H4 (cell line): Measurements from ENCODE around the gene LSM7. TPM values are rescaled to one million over a fixed set of nuclear protein-coding genes. Genes with fewer than 3 reads are reported as not detected.

Experiments used
- DNase-seq: peaks from one replicate; pipeline ENCODE4 v3.0.0-alpha.2; 2015; ENCODE audit warnings: low spot score
- total RNA-seq: library from RNA; depleted of rRNA; stranded (reverse); fragments of >200 nt; shearing (Covaris generic); gene quantifications from 2 replicates; pipeline ENCODE4 v1.2.3, GENCODE V29; 2014; rRNA removed

The LSM7 gene
- total RNA-seq, 1 experiment from 2014 or later: 259 TPM

DNA sequence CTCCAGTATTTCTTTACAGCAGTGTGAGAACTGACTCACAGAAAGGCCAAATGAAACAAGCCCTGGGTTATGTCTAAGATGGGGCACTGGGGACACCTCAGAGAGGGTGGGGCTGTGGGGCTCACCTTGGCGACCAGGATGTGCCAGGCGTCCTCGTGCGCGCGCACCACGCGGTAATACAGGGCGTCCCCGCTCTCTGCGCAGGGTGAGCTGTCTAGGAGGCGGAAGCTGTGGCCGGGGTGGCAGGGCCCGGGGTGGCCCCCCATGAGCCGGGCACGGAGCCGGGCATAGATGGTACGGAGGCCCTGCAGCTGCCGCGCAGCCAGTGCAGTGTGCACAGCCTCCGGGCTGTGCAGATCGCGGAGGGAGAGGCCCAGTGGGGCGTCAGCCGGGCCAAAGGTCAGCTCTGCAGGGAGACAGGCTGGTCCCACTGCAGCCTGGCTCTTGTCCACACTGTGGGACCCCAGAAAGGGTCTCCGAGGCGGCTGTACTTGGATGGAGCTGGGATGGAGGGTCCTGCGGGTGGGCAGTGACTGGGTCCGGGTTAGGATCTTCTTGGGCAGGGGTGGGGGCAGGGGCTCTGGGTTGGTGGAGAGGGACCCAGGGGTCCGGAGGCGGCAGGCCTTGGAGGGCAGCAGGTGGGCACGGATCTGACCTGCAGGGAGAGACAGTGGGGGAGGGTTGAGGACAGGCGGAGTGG is 49.8 kb downstream of the LSM7 start:
- no peak for DNase-seq

GRCh38 chr19:2277138-2277537 is 51.2 kb downstream of the LSM7 start:
- no peak for DNase-seq

GRCh38 chr19:2276429-2276986 is 51.9 kb downstream of the LSM7 start:
- no peak for DNase-seq

GRCh38 chr19:2275588-2276428 is 52.6 kb downstream of the LSM7 start:
- no peak for DNase-seq

- DNase-seq: peak; percentile 52
These were observed 53.4 kb downstream of the LSM7 start for GRCh38 chr19:2274931-2275535.

- no peak for DNase-seq
These were observed 54.1 kb downstream of the LSM7 start for GRCh38 chr19:2274185-2274711.

DNA sequence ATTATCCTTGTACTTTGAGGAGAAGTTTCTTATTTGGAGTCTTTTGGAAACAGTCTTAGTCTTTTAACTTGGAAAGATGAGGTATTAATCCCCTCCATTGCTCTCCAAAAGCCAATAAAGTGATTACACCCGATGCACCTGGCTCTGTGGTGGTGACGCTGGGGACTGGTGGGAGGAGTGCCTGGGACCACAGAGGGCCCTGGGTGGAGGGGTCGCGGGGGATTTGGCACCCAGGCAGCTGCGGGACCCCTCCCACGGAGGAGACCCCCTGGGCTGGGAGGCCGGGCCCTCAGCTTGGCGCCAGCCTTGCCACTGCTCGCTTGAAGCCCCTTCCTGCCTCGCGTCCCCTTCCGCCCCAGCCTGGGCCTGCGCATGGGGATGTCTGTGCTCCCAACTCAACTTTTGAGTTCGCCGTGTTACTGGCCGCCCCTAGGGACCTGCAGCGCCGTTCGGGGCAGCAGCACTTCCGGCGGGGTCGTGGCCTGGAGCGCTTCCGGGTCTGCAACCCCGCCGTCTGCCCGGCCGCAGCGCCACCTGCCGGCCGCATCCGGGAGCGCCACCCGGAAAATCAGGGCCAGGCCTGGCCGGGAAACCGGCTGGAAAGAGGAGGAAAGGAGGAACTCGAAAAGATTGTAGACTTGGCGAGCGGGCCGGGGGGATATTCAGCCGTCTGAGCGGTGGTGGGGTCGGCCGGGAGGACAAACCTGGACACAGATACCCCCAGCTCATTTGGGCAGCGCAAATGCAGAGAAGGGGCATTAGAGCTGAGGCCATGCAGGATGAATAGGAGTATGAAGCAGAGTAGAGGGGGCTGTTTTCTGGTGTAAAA is 54.8 kb downstream of the LSM7 start:
- peak; percentile 64 for DNase-seq

Other genes starting within 250 kb of the LSM7 start
- 3.8 and 9.0 TPM in 2 replicates for gene MOB3A, start 232.3 kb downstream of the LSM7 start, total RNA-seq
- 1.3 and 4.2 TPM in 2 replicates for gene IZUMO4, start 231.7 kb downstream of the LSM7 start, total RNA-seq
- gene AP3D1, start 177.0 kb downstream of the LSM7 start, total RNA-seq: 51.0 and 60.4 TPM in 2 replicates
- 1.5 and 6.8 TPM in 2 replicates for gene DOT1L, start 164.7 kb downstream of the LSM7 start, total RNA-seq
- 45.1 and 50.8 TPM in 2 replicates for gene PLEKHJ1, start 92.3 kb downstream of the LSM7 start, total RNA-seq
- 10.8 and 13.3 TPM in 2 replicates for gene SF3A2, start 91.8 kb downstream of the LSM7 start, total RNA-seq
- 0.68 and 1.0 TPM in 2 replicates for gene AMH, start 79.3 kb downstream of the LSM7 start, total RNA-seq
- gene JSRP1, start 72.2 kb downstream of the LSM7 start, total RNA-seq: 0.66 TPM in 1 of 2 replicates, not detected in the other
- gene PEAK3, start 46.4 kb downstream of the LSM7 start, total RNA-seq: 0.06 TPM in 1 of 2 replicates, not detected in the other
- 0.02 TPM in 1 of 2 replicates, not detected in the other for gene LINGO3, start 20.4 kb downstream of the LSM7 start, total RNA-seq
- 9.3 and 10.2 TPM in 2 replicates for gene SPPL2B, start 98 bp upstream of the LSM7 start, total RNA-seq
- gene TMPRSS9, start 31.7 kb upstream of the LSM7 start, total RNA-seq: 0.45 TPM in 1 of 2 replicates, not detected in the other
- gene TIMM13, start 99.0 kb upstream of the LSM7 start, total RNA-seq: 39.9 and 40.8 TPM in 2 replicates
- gene LMNB2, start 128.4 kb upstream of the LSM7 start, total RNA-seq: 64.3 and 86.4 TPM in 2 replicates
- 14.3 and 82.3 TPM in 2 replicates for gene GADD45B, start 147.5 kb upstream of the LSM7 start, total RNA-seq